BLaER1 (cell line): ENCODE data around the gene NFS1.

Experiments
- H3K27ac ChIP-seq: shearing (Covaris generic); formaldehyde crosslinking; 2 replicates; pipeline ENCODE4 v1.8.1; 2022
- H3K27me3 ChIP-seq: shearing (Covaris generic); formaldehyde crosslinking; 2 replicates; pipeline ENCODE4 v1.8.1; 2022
- H3K36me3 ChIP-seq: shearing (Covaris generic); formaldehyde crosslinking; 2 replicates; pipeline ENCODE4 v1.8.1; 2022
- H3K4me1 ChIP-seq: shearing (Covaris generic); formaldehyde crosslinking; 2 replicates; pipeline ENCODE4 v1.8.1; 2022
- H3K4me2 ChIP-seq: shearing (Covaris generic); formaldehyde crosslinking; 2 replicates; pipeline ENCODE4 v1.8.1; 2022
- H3K4me3 ChIP-seq: shearing (Covaris generic); formaldehyde crosslinking; 2 replicates; pipeline ENCODE4 v1.8.1; 2022
- H3K9ac ChIP-seq: shearing (Covaris generic); formaldehyde crosslinking; 2 replicates; pipeline ENCODE4 v1.8.1; 2022
- H3K9me3 ChIP-seq: shearing (Covaris generic); formaldehyde crosslinking; 2 replicates; pipeline ENCODE4 v1.8.1; 2022
- H4K20me1 ChIP-seq: shearing (Covaris generic); formaldehyde crosslinking; 2 replicates; pipeline ENCODE4 v1.8.1; 2022
- Cebpa-rat ChIP-seq: shearing (Covaris generic); IDR thresholded peaks from 2 replicates; pipeline ENCODE4 v1.8.1; 2022

The NFS1 gene

GRCh38 chr20:35737865-35738333 lies 38.7 kb upstream of the NFS1 start:
- Histone ChIP-seq H3K4me1 (peaks cover 56% of the 10 kb centered on the region), H3K4me3 (no peak overlapping the region), H3K27me3 (no peaks in the 10 kb centered on the region), H3K4me2 (peak overlapping the region; percentile 32), H3K9me3 (no peaks in the 10 kb centered on the region), H3K27ac (no peak overlapping the region), H4K20me1 (peaks cover 85% of the 10 kb centered on the region), H3K36me3 (peaks cover 78% of the 10 kb centered on the region), H3K9ac (no peak overlapping the region)
- TF ChIP-seq Cebpa-rat = no peak

GRCh38 chr20:35735826-35736470 lies 36.8 kb upstream of the NFS1 start:
- Histone ChIP-seq H3K27me3 (no peaks in the 10 kb centered on the region), H3K9ac (no peak overlapping the region), H3K4me1 (peaks cover 54% of the 10 kb centered on the region), H4K20me1 (peaks cover 100% of the 10 kb centered on the region), H3K4me3 (no peak overlapping the region), H3K27ac (no peak overlapping the region), H3K36me3 (peaks cover 97% of the 10 kb centered on the region), H3K4me2 (0 out of 2 replicates have a peak overlapping the region, but pooled peaks have one; percentile 2), H3K9me3 (no peaks in the 10 kb centered on the region)
- no peak for TF ChIP-seq Cebpa-rat

GRCh38 chr20:35734777-35735649 lies 35.9 kb upstream of the NFS1 start:
- Histone ChIP-seq H3K36me3 (peaks cover 99% of the 10 kb centered on the region), H3K27ac (no peak overlapping the region), H3K9ac (no peak overlapping the region)

GRCh38 chr20:35734374-35734773 lies 35.2 kb upstream of the NFS1 start:
- no peak for TF ChIP-seq Cebpa-rat
- no peak overlapping the region for H3K9ac ChIP-seq
- H4K20me1 ChIP-seq = peaks cover 100% of the 10 kb centered on the region
- H3K4me3 ChIP-seq = no peak overlapping the region
- H3K4me1 ChIP-seq = peaks cover 43% of the 10 kb centered on the region
- H3K27ac ChIP-seq = no peak overlapping the region
- H3K36me3 ChIP-seq = peaks cover 100% of the 10 kb centered on the region
- no peaks in the 10 kb centered on the region for H3K27me3 ChIP-seq
- H3K4me2 ChIP-seq = no peak overlapping the region
- H3K9me3 ChIP-seq = no peaks in the 10 kb centered on the region

More at GRCh38 chr20:35734777-35735649, 35.9 kb upstream of the NFS1 start:
- Histone ChIP-seq H3K4me2 (no peak overlapping the region), H3K4me1 (peaks cover 48% of the 10 kb centered on the region), H3K9me3 (no peaks in the 10 kb centered on the region), H3K27me3 (no peaks in the 10 kb centered on the region), H4K20me1 (peaks cover 100% of the 10 kb centered on the region), H3K4me3 (no peak overlapping the region)
- no peak for TF ChIP-seq Cebpa-rat

GRCh38 chr20:35732644-35732982 lies 33.5 kb upstream of the NFS1 start:
- no peaks in the 10 kb centered on the region for H3K27me3 ChIP-seq
- TF ChIP-seq Cebpa-rat = no peak
- no peak overlapping the region for H3K9ac ChIP-seq
- no peak overlapping the region for H3K4me2 ChIP-seq
- no peak overlapping the region for H3K4me3 ChIP-seq
- H3K36me3 ChIP-seq = peaks cover 100% of the 10 kb centered on the region
- H4K20me1 ChIP-seq = peaks cover 100% of the 10 kb centered on the region
- H3K9me3 ChIP-seq = no peaks in the 10 kb centered on the region
- H3K27ac ChIP-seq = no peak overlapping the region
- peaks cover 27% of the 10 kb centered on the region for H3K4me1 ChIP-seq

GRCh38 chr20:35731862-35732643 lies 32.9 kb upstream of the NFS1 start:
- Histone ChIP-seq H3K4me1 (peaks cover 22% of the 10 kb centered on the region), H3K27me3 (no peaks in the 10 kb centered on the region), H3K27ac (no peak overlapping the region), H4K20me1 (peaks cover 100% of the 10 kb centered on the region), H3K9me3 (no peaks in the 10 kb centered on the region), H3K9ac (no peak overlapping the region), H3K36me3 (peaks cover 100% of the 10 kb centered on the region), H3K4me2 (no peak overlapping the region), H3K4me3 (no peak overlapping the region)
- no peak for TF ChIP-seq Cebpa-rat

- Histone ChIP-seq H3K9me3 (no peaks in the 10 kb centered on the region), H3K4me2 (no peak overlapping the region), H3K27ac (no peak overlapping the region), H3K27me3 (no peaks in the 10 kb centered on the region), H4K20me1 (peaks cover 100% of the 10 kb centered on the region), H3K4me1 (peaks cover 17% of the 10 kb centered on the region; the same call in 1 of the 2 replicates), H3K4me3 (no peak overlapping the region), H3K36me3 (peaks cover 100% of the 10 kb centered on the region), H3K9ac (no peak overlapping the region)
- TF ChIP-seq Cebpa-rat = no peak
These were observed 32.3 kb upstream of the NFS1 start for GRCh38 chr20:35731469-35731788.

GRCh38 chr20:35730583-35731468 lies 31.7 kb upstream of the NFS1 start:
- Histone ChIP-seq H3K36me3 (peaks cover 100% of the 10 kb centered on the region), H3K4me3 (no peak overlapping the region), H4K20me1 (peaks cover 100% of the 10 kb centered on the region), H3K27ac (no peak overlapping the region), H3K9ac (no peak overlapping the region), H3K4me1 (peaks cover 11% of the 10 kb centered on the region; the same call in 1 of the 2 replicates), H3K27me3 (no peaks in the 10 kb centered on the region), H3K9me3 (no peaks in the 10 kb centered on the region), H3K4me2 (no peak overlapping the region)
- no peak for TF ChIP-seq Cebpa-rat
